CD4-positive, alpha-beta T cell (primary cell): ENCODE data around the gene ACTR1A. TPM values are rescaled to one million over a fixed set of nuclear protein-coding genes. Genes with fewer than 3 reads are reported as not detected.

Experiments
- ATAC-seq: fragments of 200-7000 bp; cut with Tn5 transposase; one replicate; pipeline ENCODE4 v1.10.0; 2022; ENCODE audit warnings: mild to moderate bottlenecking; ENCODE audit not compliant: poor library complexity
- CTCF ChIA-PET: fragments of 350-600 bp; sonication (Branson Sonifier 250); formaldehyde crosslinking; loops from one replicate; lab custom pipeline; 2021; ENCODE audit warnings: antibody characterized with exemption, inconsistent platforms; lab: Charles Lee
- POLR2A ChIA-PET: fragments of 350-600 bp; sonication (Branson Sonifier 250); formaldehyde crosslinking; loops from one replicate; lab custom pipeline; 2021; ENCODE audit warnings: antibody characterized with exemption, inconsistent platforms; lab: Charles Lee
- DNase-seq, 14 experiments: peaks; one replicate each; pipeline ENCODE4 v3.0.0-alpha.2; 2013 to 2020; ENCODE audit warnings: mixed read lengths in 2 of 14
- H3K27ac ChIP-seq, 2 donors: one replicate each; pipeline versions ENCODE4 v1.5.1 to v1.7.0; 2013; ENCODE audit warnings: low read length in 2 of 2, low read depth in 1 of 2, mild to moderate bottlenecking in 1 of 2
- H3K27me3 ChIP-seq, 2 experiments: 1 replicate in 1 of 2; 2 replicates in 1 of 2; pipeline versions ENCODE4 v1.6.1 to v1.7.0; 2013; ENCODE audit warnings: low read length in 2 of 2, control low read depth in 1 of 2, mild to moderate bottlenecking in 1 of 2, moderate library complexity in 1 of 2; ENCODE audit not compliant: insufficient read depth in 2 of 2, control insufficient read depth in 1 of 2
- H3K36me3 ChIP-seq: one replicate; pipeline ENCODE4 v1.6.1; 2013; ENCODE audit warnings: low read length, control low read depth; ENCODE audit not compliant: insufficient read depth
- H3K4me1 ChIP-seq: one replicate; pipeline ENCODE4 v1.6.1; 2013; ENCODE audit warnings: low read length, control low read depth; ENCODE audit not compliant: insufficient read depth
- H3K4me3 ChIP-seq: one replicate; pipeline ENCODE4 v1.5.1; 2013; ENCODE audit warnings: mild to moderate bottlenecking, low read length, moderate library complexity
- H3K9me3 ChIP-seq, 2 experiments: 1 replicate in 1 of 2; 2 replicates in 1 of 2; pipeline versions ENCODE4 v1.6.1 to v1.7.0; 2013; ENCODE audit warnings: low read length in 2 of 2, mild to moderate bottlenecking in 2 of 2, control low read depth in 1 of 2, moderate library complexity in 1 of 2; ENCODE audit not compliant: control insufficient read depth in 1 of 2, insufficient read depth in 1 of 2
- H3K27ac Mint-ChIP-seq: one replicate; pipeline ENCODE4 v1.8.0; 2020; ENCODE audit warnings: mixed read lengths
- H3K27me3 Mint-ChIP-seq: one replicate; pipeline ENCODE4 v1.8.0; 2021; ENCODE audit warnings: mixed read lengths
- H3K36me3 Mint-ChIP-seq: one replicate; pipeline ENCODE4 v1.8.0; 2021; ENCODE audit warnings: low read depth, mixed read lengths
- H3K4me1 Mint-ChIP-seq: one replicate; pipeline ENCODE4 v1.8.0; 2021; ENCODE audit warnings: low read depth, mixed read lengths
- H3K4me3 Mint-ChIP-seq: one replicate; pipeline ENCODE4 v1.8.0; 2020; ENCODE audit warnings: mild to moderate bottlenecking, mixed read lengths
- H3K9me3 Mint-ChIP-seq: one replicate; pipeline ENCODE4 v1.8.0; 2020; ENCODE audit warnings: mixed read lengths
- CTCF ChIP-seq: fragments of 200-600 bp; IDR thresholded peaks from one replicate; pipeline ENCODE4 v1.8.0; 2022; ENCODE audit warnings: antibody characterized with exemption, mild to moderate bottlenecking
- intact Hi-C, 2 experiments: fragments of 100-400 bp; cut with DNase I in 1 of 2; cut with micrococcal nuclease in 1 of 2; formaldehyde crosslinking; loops; one replicate each; pipeline versions ENCODE4 v1.15.1 to v1.9.0; 2023 to 2025; cut with DNase I, micrococcal nuclease
- total RNA-seq, 174 experiments: library from RNA in 2 of 174; stranded (reverse) in 2 of 174; gene quantifications; one replicate each; pipeline ENCODE4 v1.2.3 and lab custom pipeline; 2021 to 2026

The ACTR1A gene
- total RNA-seq, 2 experiments from 2014 or later: 43.3 to 46.3 TPM

GRCh38 chr10:102492983-102493382, 9.5 kb downstream of the ACTR1A start:
- Mint-ChIP-seq H3K27ac (no peak overlapping the region), H3K9me3 (no peaks in the 10 kb centered on the region), H3K36me3 (peaks cover 42% of the 10 kb centered on the region), H3K4me3 (no peak overlapping the region), H3K4me1 (peaks cover 16% of the 10 kb centered on the region), H3K27me3 (no peaks in the 10 kb centered on the region)
- DNase-seq (no peak), ATAC-seq (no peak)
- H3K36me3 ChIP-seq: peaks cover 63% of the 10 kb centered on the region
- no peak overlapping the region for H3K27ac ChIP-seq
- ChIA-PET CTCF (no interaction called here), POLR2A (interaction anchor here (0.7 kb wide), 1 partner anchor 10 kb away, joined by 3 read pairs; the partner anchor contains the start of gene ACTR1A)
- intact Hi-C loops: loop anchor here in 1 of 2 experiments (10.0 kb wide), 1 partner anchor 1138 kb away; the partner anchor contains the start of gene BTRC
- H3K27me3 ChIP-seq: no peaks in the 10 kb centered on the region
- H3K4me3 ChIP-seq: no peak overlapping the region
- TF ChIP-seq CTCF: no peak
- no peaks in the 10 kb centered on the region for H3K9me3 ChIP-seq
- H3K4me1 ChIP-seq: peaks cover 23% of the 10 kb centered on the region

DNA sequence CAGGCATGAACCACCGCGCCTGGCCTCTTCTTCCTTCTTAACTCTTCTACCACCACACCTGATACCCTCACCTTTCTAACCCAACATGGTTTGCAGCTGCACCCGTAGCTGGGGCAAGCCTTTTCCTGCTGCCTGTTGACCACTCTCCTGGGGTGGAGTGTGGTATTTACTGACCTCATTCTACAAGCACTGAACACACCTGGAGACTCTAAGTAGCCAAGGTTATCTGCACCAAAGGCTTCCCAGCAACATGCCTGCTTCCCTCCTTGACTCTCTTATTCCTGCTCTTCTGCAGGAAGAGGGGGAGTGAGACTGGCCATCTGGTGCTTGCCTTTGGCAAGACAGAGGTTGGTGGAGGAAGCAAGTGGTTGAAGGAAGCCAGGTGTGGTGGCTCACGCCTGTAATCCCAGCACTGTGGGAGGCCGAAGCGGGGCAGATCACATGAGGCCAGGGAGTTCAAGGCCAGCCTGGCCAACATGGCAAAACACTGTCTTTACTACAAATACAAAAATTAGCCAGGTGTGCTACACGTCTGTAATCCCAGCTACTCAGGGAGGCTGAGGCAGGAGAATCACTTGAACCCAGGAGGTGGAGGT, 10.1 kb downstream of the ACTR1A start:
- Histone ChIP-seq H3K27me3 (no peaks in the 10 kb centered on the region), H3K9me3 (no peaks in the 10 kb centered on the region), H3K4me3 (no peak overlapping the region), H3K36me3 (peaks cover 66% of the 10 kb centered on the region), H3K4me1 (peaks cover 18% of the 10 kb centered on the region), H3K27ac (no peak overlapping the region)
- no peak for TF ChIP-seq CTCF
- Mint-ChIP-seq H3K4me3 (no peak overlapping the region), H3K36me3 (peaks cover 47% of the 10 kb centered on the region), H3K4me1 (peaks cover 14% of the 10 kb centered on the region), H3K9me3 (no peaks in the 10 kb centered on the region), H3K27me3 (no peaks in the 10 kb centered on the region), H3K27ac (no peak overlapping the region)
- no peak for ATAC-seq
- intact Hi-C loops: loop anchor here in 1 of 2 experiments (10.0 kb wide), 1 partner anchor 1138 kb away; the partner anchor contains the start of gene BTRC
- ChIA-PET CTCF (no interaction called here), POLR2A (interaction anchor here (0.7 kb wide), 1 partner anchor 10 kb away, joined by 3 read pairs; the partner anchor contains the start of gene ACTR1A)
- no peak for DNase-seq

DNA sequence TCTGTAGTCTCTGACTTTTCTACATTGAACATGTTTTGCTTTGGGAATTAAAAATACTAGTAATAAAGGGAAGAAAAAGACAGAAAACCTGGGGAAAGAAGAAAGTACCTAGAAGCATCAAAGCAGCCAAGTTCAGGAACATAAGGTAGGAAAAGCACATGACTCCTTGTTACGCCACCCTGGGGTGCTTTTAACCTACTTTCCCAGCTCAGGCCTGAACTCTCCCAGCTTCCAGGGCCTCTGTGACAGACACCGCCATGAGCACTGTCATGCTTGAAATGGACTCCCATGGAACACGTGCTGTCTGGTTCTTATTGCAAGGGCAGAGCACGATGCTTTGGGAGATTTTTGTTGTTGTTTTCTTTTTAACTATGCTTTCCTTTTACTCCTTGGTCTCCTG, 11.4 kb downstream of the ACTR1A start:
- Histone ChIP-seq H3K4me1 (peaks cover 18% of the 10 kb centered on the region), H3K9me3 (no peaks in the 10 kb centered on the region), H3K27me3 (no peaks in the 10 kb centered on the region), H3K36me3 (peaks cover 76% of the 10 kb centered on the region), H3K27ac (no peak overlapping the region), H3K4me3 (no peak overlapping the region)
- no peak for TF ChIP-seq CTCF
- no peaks in the 10 kb centered on the region for H3K27me3 Mint-ChIP-seq
- ChIA-PET POLR2A (no interaction called here), CTCF (no interaction called here)
- no peak overlapping the region for H3K4me3 Mint-ChIP-seq
- ATAC-seq: no peak
- no peak for DNase-seq
- H3K27ac Mint-ChIP-seq: no peak overlapping the region
- intact Hi-C loops: loop anchor here in 1 of 2 experiments (10.0 kb wide), 1 partner anchor 1136 kb away; the partner anchor contains the start of gene BTRC
- peaks cover 9% of the 10 kb centered on the region for H3K4me1 Mint-ChIP-seq
- H3K9me3 Mint-ChIP-seq: no peaks in the 10 kb centered on the region
- peaks cover 59% of the 10 kb centered on the region for H3K36me3 Mint-ChIP-seq
